GM12878 (cell line): ENCODE results near the gene SUSD6. TPM values are rescaled to one million over a fixed set of nuclear protein-coding genes. Genes with fewer than 3 reads are reported as not detected.

ENCODE experiments used
- BCL3 ChIP-seq: IDR thresholded peaks from 2 replicates; pipeline ENCODE4 v1.6.1; 2011; ENCODE audit warnings: borderline replicate concordance, low read depth, mild to moderate bottlenecking, moderate library complexity, low read length; ENCODE audit not compliant: insufficient read depth, poor library complexity, severe bottlenecking
- BHLHE40 ChIP-seq, 2 experiments: fragments of 450-650 bp in 1 of 2; IDR thresholded peaks; 2 replicates each; pipeline ENCODE4 v1.6.1; 2011 to 2017; ENCODE audit warnings: low read depth in 2 of 2, borderline replicate concordance in 1 of 2, improper control_type of control experiment in 1 of 2, low read length in 1 of 2, mild to moderate bottlenecking in 1 of 2
- CBX3 ChIP-seq: fragments of 200-600 bp; sonication (generic); IDR thresholded peaks from 2 replicates; pipeline ENCODE4 v1.6.1; 2016; ENCODE audit warnings: low read depth, borderline replicate concordance
- CBX5 ChIP-seq: sonication (generic); IDR thresholded peaks from 2 replicates; pipeline ENCODE4 v1.6.1; 2016; ENCODE audit warnings: low read depth, moderate library complexity, mild to moderate bottlenecking, inconsistent platforms
- CHD1 ChIP-seq: IDR thresholded peaks from 2 replicates; pipeline ENCODE4 v1.6.1; 2012; ENCODE audit warnings: low read depth, low read length, improper control_type of control experiment
- CREB1 ChIP-seq: IDR thresholded peaks from 2 replicates; pipeline ENCODE4 v1.6.1; 2012; ENCODE audit warnings: low read depth, mild to moderate bottlenecking, inconsistent platforms
- CREM ChIP-seq: IDR thresholded peaks from 2 replicates; pipeline ENCODE4 v1.6.1; 2014; ENCODE audit warnings: antibody characterized with exemption, low read depth
- EGR1 ChIP-seq, 2 experiments: IDR thresholded peaks; 1 replicate in 1 of 2; 2 replicates in 1 of 2; pipeline ENCODE4 v1.6.1; 2011 to 2012; ENCODE audit warnings: low read depth in 2 of 2, low read length in 2 of 2, borderline replicate concordance in 1 of 2, mild to moderate bottlenecking in 1 of 2, moderate library complexity in 1 of 2
- ETV6 ChIP-seq, 2 experiments: fragments of 450-650 bp in 1 of 2; IDR thresholded peaks in 1 of 2; conservative IDR thresholded peaks in 1 of 2; 2 replicates each; pipeline ENCODE4 v1.6.1; 2014; ENCODE audit warnings: antibody characterized with exemption in 1 of 2, borderline replicate concordance in 1 of 2, low read depth in 1 of 2, mild to moderate bottlenecking in 1 of 2, moderate library complexity in 1 of 2
- FOXM1 ChIP-seq: IDR thresholded peaks from 2 replicates; pipeline ENCODE4 v1.6.1; 2012; ENCODE audit warnings: low read depth, mild to moderate bottlenecking, inconsistent platforms, low read length, moderate library complexity
- GATAD2B ChIP-seq: fragments of 450-650 bp; conservative IDR thresholded peaks from 2 replicates; pipeline ENCODE4 v1.6.1; 2017; ENCODE audit warnings: low read depth, mild to moderate bottlenecking, moderate library complexity
- IKZF1 ChIP-seq: fragments of 450-650 bp; conservative IDR thresholded peaks from 2 replicates; pipeline ENCODE4 v1.6.1; 2017; ENCODE audit warnings: antibody characterized with exemption, mild to moderate bottlenecking
- MAX ChIP-seq: IDR thresholded peaks from 2 replicates; pipeline ENCODE4 v1.6.1; 2012; ENCODE audit warnings: low read depth, low read length, improper control_type of control experiment
- MTA3 ChIP-seq: IDR thresholded peaks from 2 replicates; pipeline ENCODE4 v1.6.1; 2012; ENCODE audit warnings: low read length, inconsistent platforms, borderline replicate concordance
- MYB ChIP-seq: fragments of 150-350 bp; IDR thresholded peaks from 2 replicates; pipeline ENCODE4 v1.6.1; 2014; ENCODE audit warnings: mild to moderate bottlenecking, low read depth, low read length, borderline replicate concordance
- NBN ChIP-seq: fragments of 450-650 bp; IDR thresholded peaks from 2 replicates; pipeline ENCODE4 v1.6.1; 2016
- NR2C1 ChIP-seq: fragments of 450-650 bp; IDR thresholded peaks from 2 replicates; pipeline ENCODE4 v1.6.1; 2017; ENCODE audit warnings: antibody characterized with exemption, mild to moderate bottlenecking, moderate library complexity
- PAX5 ChIP-seq: IDR thresholded peaks from 2 replicates; pipeline ENCODE4 v1.6.1; 2011; ENCODE audit warnings: low read depth, low read length, borderline replicate concordance
- POU2F2 ChIP-seq: IDR thresholded peaks from 3 replicates; pipeline ENCODE4 v1.6.1; 2011; ENCODE audit warnings: low read depth, mild to moderate bottlenecking, low read length, borderline replicate concordance
- RB1 ChIP-seq: fragments of 450-650 bp; formaldehyde crosslinking; IDR thresholded peaks from 2 replicates; pipeline ENCODE4 v1.6.1; 2017; ENCODE audit warnings: mild to moderate bottlenecking, borderline replicate concordance
- RUNX3 ChIP-seq: IDR thresholded peaks from 2 replicates; pipeline ENCODE4 v1.6.1; 2012; ENCODE audit warnings: low read length, inconsistent platforms
- SUZ12 ChIP-seq: fragments of 200-600 bp; sonication (generic); IDR thresholded peaks from one replicate; pipeline ENCODE4 v1.6.1; 2018; ENCODE audit warnings: antibody characterized with exemption, mild to moderate bottlenecking; ENCODE audit not compliant: unreplicated experiment
- TBL1XR1 ChIP-seq: IDR thresholded peaks from 2 replicates; pipeline ENCODE4 v1.6.1; 2012; ENCODE audit warnings: low read depth, low read length, improper control_type of control experiment
- ZBED1 ChIP-seq: IDR thresholded peaks from 2 replicates; pipeline ENCODE4 v1.6.1; 2016; ENCODE audit warnings: borderline replicate concordance
- ZNF687 ChIP-seq: fragments of 450-650 bp; IDR thresholded peaks from 2 replicates; pipeline ENCODE4 v1.6.1; 2017; ENCODE audit warnings: mild to moderate bottlenecking, moderate library complexity
- polyA plus RNA-seq, 11 experiments: library from polyadenylated mRNA; depleted of rRNA in 4 of 11; unstranded in 6 of 11; stranded (reverse) in 5 of 11; fragments of >200 nt; fragmentation: Nextera tagmentation in 4 of 11; fragmentation: Illumina TruSeq in 1 of 11; extraction: Ambion mirVana in 4 of 11; extraction: Trizol in 1 of 11; gene quantifications; 1 replicate in 1 of 11; 2 replicates in 10 of 11; pipeline versions ENCODE4 v1.2.1 to v1.2.3, GENCODE V29; 2011 to 2016; ENCODE audit warnings: inconsistent platforms in 2 of 11, missing spikeins in 2 of 11, low read depth in 1 of 11
- total RNA-seq, 4 experiments: library from RNA; depleted of rRNA in 3 of 4; stranded (reverse); fragments of >200 nt in 3 of 4; fragmentation: Illumina TruSeq in 1 of 4; extraction: Trizol in 1 of 4; gene quantifications; 2 replicates each; pipeline versions ENCODE4 v1.2.1 to v1.2.3, GENCODE V29; 2013 to 2021

The SUSD6 gene
- total and polyA plus RNA-seq, 10 of the 15 experiments (the other 5 are each of a cell fraction or from before 2014, with no cell fraction given): 6.6 to 39.8 (median 20.2) TPM

GRCh38 chr14:69615496-69616407 is 4.4 kb downstream of the SUSD6 start (continued):
- peak; percentile 73; the same call in 1 of the 2 replicates for TF ChIP-seq ZNF687
- no peak for TF ChIP-seq POU2F2
- peak; percentile 93 for TF ChIP-seq TBL1XR1
- TF ChIP-seq RB1: no peak
- peak; percentile 90; the same call in 1 of the 2 replicates for TF ChIP-seq CBX5
- TF ChIP-seq NR2C1: no peak
- peak in 1 of 2 experiments; percentile 91; a peak in 2 of 4 replicates for TF ChIP-seq ETV6 (conservative IDR thresholded peaks at IDR 0.05 in 1 of 2, IDR thresholded peaks at IDR 0.05 in 1 of 2; ENCODE audit: borderline replicate concordance in 1 of 2, low read depth in 1 of 2)
- peak; percentile 72; the same call in 1 of the 2 replicates for TF ChIP-seq MTA3
- peak; percentile 93 for TF ChIP-seq BCL3
- TF ChIP-seq ZBED1: peak; percentile 73; the same call in 1 of the 2 replicates
- peak; percentile 46 to 64; a peak in 3 of 4 replicates for TF ChIP-seq BHLHE40 (IDR thresholded peaks at IDR 0.05; ENCODE audit: borderline replicate concordance in 1 of 2, low read depth in 2 of 2, low read length in 1 of 2)
- no peak for TF ChIP-seq MYB
- peak; percentile 74 for TF ChIP-seq CREB1
- peak; percentile 71; the same call in 1 of the 2 replicates for TF ChIP-seq PAX5
- TF ChIP-seq CBX3: no peak
- peak; percentile 95 for TF ChIP-seq IKZF1
- TF ChIP-seq SUZ12: no peak
- TF ChIP-seq MAX: no peak
- peak; percentile 93 for TF ChIP-seq FOXM1
- TF ChIP-seq GATAD2B: peak; percentile 96
- peak; percentile 57; the same call in 1 of the 2 replicates for TF ChIP-seq CHD1
- TF ChIP-seq RUNX3: peak; percentile 78
- TF ChIP-seq EGR1 (IDR thresholded peaks at IDR 0.05; ENCODE audit: borderline replicate concordance in 1 of 2, low read depth in 2 of 2, low read length in 2 of 2): 0 out of 3 replicates have a peak, but pooled peaks of 1 of the 2 experiments have one; percentile 35
- peak; percentile 85 for TF ChIP-seq NBN
- TF ChIP-seq CREM: peak; percentile 80
